Measurements from ENCODE around the gene CNOT1. TPM values are rescaled to one million over a fixed set of nuclear protein-coding genes. Genes with fewer than 3 reads are reported as not detected.

CNOT1 gene
- total RNA-seq, 2 experiments from 2014 or later = 164 to 184 TPM

GRCh38 chr16:58497935-58498334, 131.7 kb downstream of the CNOT1 start:
- H3K27ac Mint-ChIP-seq = no peak overlapping the region

DNA sequence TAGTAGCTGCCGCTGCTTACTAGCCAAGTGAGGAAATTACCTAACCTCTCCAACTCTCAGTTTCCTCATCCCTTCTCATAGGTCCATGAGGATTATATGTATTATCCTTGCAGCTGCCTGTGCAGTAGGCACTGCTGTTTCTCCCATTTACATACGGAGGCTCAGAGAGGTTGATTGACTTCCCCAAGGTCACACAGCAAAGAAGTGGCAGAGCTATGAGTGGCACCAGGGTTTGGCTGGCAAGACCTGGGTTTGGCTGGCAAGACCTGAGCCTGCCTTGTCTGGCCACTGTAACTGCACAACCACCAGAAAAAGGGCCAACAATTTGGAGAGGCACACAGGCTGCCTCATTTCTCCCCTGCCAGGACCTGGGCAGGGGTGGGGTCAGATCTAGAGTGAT, 132.2 kb downstream of the CNOT1 start:
- Mint-ChIP-seq H3K27ac (no peak overlapping the region), H3K4me1 (ENCODE audit: low read depth) (peaks cover 17% of the 10 kb centered on the region), H3K9me3 (no peaks in the 10 kb centered on the region), H3K36me3 (ENCODE audit: low read depth) (no peaks in the 10 kb centered on the region), H3K4me3 (peak overlapping the region; percentile 39), H3K27me3 (peaks cover 10% of the 10 kb centered on the region)
- intact Hi-C loops (cut with DNase I, micrococcal nuclease) = no loop called here
- ChIA-PET CTCF (interaction anchor here (1.4 kb wide), 1 partner anchor 10 kb away, joined by 5 read pairs; no protein-coding TSS in a partner anchor), POLR2A (no interaction called here)
- Histone ChIP-seq H3K27me3 (ENCODE audit: control insufficient read depth in 1 of 2, insufficient read depth in 2 of 2, low read length in 2 of 2) (peaks cover 0 to 8% of the 10 kb centered on the region in 2 experiments), H3K36me3 (ENCODE audit: insufficient read depth, low read length) (no peaks in the 10 kb centered on the region), H3K4me3 (ENCODE audit: low read length) (no peak overlapping the region), H3K9me3 (ENCODE audit: control insufficient read depth in 1 of 2, insufficient read depth in 1 of 2, low read length in 2 of 2) (peaks cover 0 to 10% of the 10 kb centered on the region in 2 experiments), H3K27ac (ENCODE audit: low read depth in 1 of 2, low read length in 2 of 2) (no peak overlapping the region), H3K4me1 (ENCODE audit: insufficient read depth, low read length) (peaks cover 33% of the 10 kb centered on the region)
- ATAC-seq (ENCODE audit: poor library complexity) (no peak), DNase-seq (no peak)
- no peak for TF ChIP-seq CTCF (IDR thresholded peaks at IDR 0.05)

More at GRCh38 chr16:58497935-58498334, 131.7 kb downstream of the CNOT1 start:
- intact Hi-C loops (cut with DNase I, micrococcal nuclease) = no loop called here
- H3K4me3 Mint-ChIP-seq = peak overlapping the region; percentile 39
- no peaks in the 10 kb centered on the region for H3K36me3 Mint-ChIP-seq (ENCODE audit: low read depth)
- ATAC-seq (ENCODE audit: poor library complexity) = no peak
- no peak for TF ChIP-seq CTCF (IDR thresholded peaks at IDR 0.05)
- ChIA-PET CTCF (interaction anchor here (1.4 kb wide), 1 partner anchor 10 kb away, joined by 5 read pairs; no protein-coding TSS in a partner anchor), POLR2A (no interaction called here)
- H3K36me3 ChIP-seq (ENCODE audit: insufficient read depth, low read length) = no peaks in the 10 kb centered on the region
- peaks cover 0 to 10% of the 10 kb centered on the region in 2 experiments for H3K9me3 ChIP-seq (ENCODE audit: control insufficient read depth in 1 of 2, insufficient read depth in 1 of 2, low read length in 2 of 2)
- H3K4me1 ChIP-seq (ENCODE audit: insufficient read depth, low read length) = peaks cover 33% of the 10 kb centered on the region
- H3K27me3 ChIP-seq (ENCODE audit: control insufficient read depth in 1 of 2, insufficient read depth in 2 of 2, low read length in 2 of 2) = peaks cover 0 to 8% of the 10 kb centered on the region in 2 experiments
- H3K4me1 Mint-ChIP-seq (ENCODE audit: low read depth) = peaks cover 17% of the 10 kb centered on the region
- H3K27me3 Mint-ChIP-seq = peaks cover 10% of the 10 kb centered on the region
- H3K27ac ChIP-seq (ENCODE audit: low read depth in 1 of 2, low read length in 2 of 2) = no peak overlapping the region
- peak in 1 of 14 experiments; percentile 26 for DNase-seq
- no peak overlapping the region for H3K4me3 ChIP-seq (ENCODE audit: low read length)
- H3K9me3 Mint-ChIP-seq = no peaks in the 10 kb centered on the region

DNA sequence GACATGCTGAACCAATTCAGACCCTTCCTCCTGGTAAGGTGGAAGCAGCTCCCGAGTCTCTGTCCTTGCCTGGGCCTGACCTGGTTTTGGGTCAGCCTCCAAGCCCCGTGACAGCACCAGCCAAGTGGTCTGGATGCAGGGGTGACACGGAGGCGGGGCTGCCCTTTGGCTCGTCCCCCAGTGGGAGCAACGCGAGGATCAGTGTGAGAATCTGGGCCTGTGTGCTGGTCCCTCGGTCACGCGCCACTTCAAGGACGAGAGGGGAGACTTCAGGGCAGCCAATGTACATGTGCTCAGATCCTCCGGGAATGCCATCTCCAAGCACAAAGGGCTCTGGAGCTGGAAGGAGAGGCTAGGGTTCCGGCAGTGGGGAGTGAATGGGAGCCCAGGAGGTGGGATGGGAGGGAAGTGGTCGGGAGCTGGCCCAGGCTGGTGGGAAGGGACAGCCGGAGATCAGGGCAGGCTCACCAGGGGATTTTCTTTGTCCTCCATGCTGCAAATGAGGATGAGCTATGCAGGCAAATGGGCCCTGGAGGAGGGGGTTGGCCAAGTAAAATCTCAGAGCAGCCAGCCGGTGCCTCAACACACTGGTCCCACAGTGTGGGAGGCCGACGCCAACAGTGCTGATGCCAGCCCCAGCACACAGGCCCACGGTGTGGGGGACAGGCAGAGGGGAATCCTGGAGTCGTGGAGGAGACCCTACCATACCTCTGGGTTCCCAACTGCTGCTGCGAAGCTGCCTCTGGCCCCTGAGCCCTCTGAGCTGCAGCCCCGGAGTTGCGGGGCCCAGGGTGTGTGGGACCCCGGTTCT, 133.9 kb downstream of the CNOT1 start:
- H3K27me3 Mint-ChIP-seq = peaks cover 5% of the 10 kb centered on the region
- Histone ChIP-seq H3K27ac (ENCODE audit: low read depth in 1 of 2, low read length in 2 of 2) (no peak overlapping the region), H3K4me1 (ENCODE audit: insufficient read depth, low read length) (peaks cover 17% of the 10 kb centered on the region), H3K9me3 (ENCODE audit: control insufficient read depth in 1 of 2, insufficient read depth in 1 of 2, low read length in 2 of 2) (no peaks in the 10 kb centered on the region), H3K4me3 (ENCODE audit: low read length) (no peak overlapping the region), H3K36me3 (ENCODE audit: insufficient read depth, low read length) (no peaks in the 10 kb centered on the region), H3K27me3 (ENCODE audit: control insufficient read depth in 1 of 2, insufficient read depth in 2 of 2, low read length in 2 of 2) (peaks cover 0 to 2% of the 10 kb centered on the region in 2 experiments)
- H3K36me3 Mint-ChIP-seq (ENCODE audit: low read depth) = no peaks in the 10 kb centered on the region
- ChIA-PET POLR2A (no interaction called here), CTCF (interaction anchor here (0.7 kb wide), 1 partner anchor 159 kb away, joined by 3 read pairs; no protein-coding TSS in a partner anchor)
- peak overlapping the region; percentile 65 for H3K27ac Mint-ChIP-seq
- H3K4me1 Mint-ChIP-seq (ENCODE audit: low read depth) = peaks cover 11% of the 10 kb centered on the region
- intact Hi-C loops (cut with DNase I, micrococcal nuclease) = no loop called here
- ATAC-seq (ENCODE audit: poor library complexity) = no peak
- DNase-seq = peak in 2 of 14 experiments; percentile 21 to 26
- H3K9me3 Mint-ChIP-seq = no peaks in the 10 kb centered on the region
- no peak for TF ChIP-seq CTCF (IDR thresholded peaks at IDR 0.05)
- peak overlapping the region; percentile 11 for H3K4me3 Mint-ChIP-seq

Data from CD4-positive, alpha-beta T cell (primary cell).